HEK293T (cell line): Measurements from ENCODE around the gene FBXL2.

ENCODE experiments used
- ARNT ChIP-seq: fragments of 450-650 bp; IDR thresholded peaks from 2 replicates; pipeline ENCODE4 v1.6.1; 2017; ENCODE audit warnings: mild to moderate bottlenecking
- BHLHE40 ChIP-seq: fragments of 450-650 bp; IDR thresholded peaks from 2 replicates; pipeline ENCODE4 v1.6.1; 2016; ENCODE audit warnings: mild to moderate bottlenecking, moderate library complexity, borderline replicate concordance
- ELF4 ChIP-seq: fragments of 450-650 bp; IDR thresholded peaks from 2 replicates; pipeline ENCODE4 v1.6.1; 2017; ENCODE audit warnings: antibody characterized with exemption
- FOXA1 ChIP-seq: fragments of 450-650 bp; IDR thresholded peaks from 2 replicates; pipeline ENCODE4 v1.6.1; 2016; ENCODE audit warnings: mild to moderate bottlenecking
- FOXK2 ChIP-seq: fragments of 450-650 bp; IDR thresholded peaks from 2 replicates; pipeline ENCODE4 v1.6.1; 2016; ENCODE audit warnings: mild to moderate bottlenecking
- FOXM1 ChIP-seq: fragments of 450-650 bp; IDR thresholded peaks from 2 replicates; pipeline ENCODE4 v1.6.1; 2017; ENCODE audit warnings: mild to moderate bottlenecking, borderline replicate concordance
- L3MBTL2 ChIP-seq: fragments of 450-650 bp; conservative IDR thresholded peaks from 2 replicates; pipeline ENCODE4 v1.6.1; 2016; ENCODE audit warnings: mild to moderate bottlenecking
- LEF1 ChIP-seq: fragments of 450-650 bp; IDR thresholded peaks from 2 replicates; pipeline ENCODE4 v1.6.1; 2017; ENCODE audit warnings: mild to moderate bottlenecking, borderline replicate concordance
- NFRKB ChIP-seq: fragments of 450-650 bp; IDR thresholded peaks from 2 replicates; pipeline ENCODE4 v1.6.1; 2016; ENCODE audit warnings: mild to moderate bottlenecking, moderate library complexity
- SP1 ChIP-seq: fragments of 450-650 bp; IDR thresholded peaks from 2 replicates; pipeline ENCODE4 v1.6.1; 2017
- SUZ12 ChIP-seq: fragments of 450-650 bp; IDR thresholded peaks from 2 replicates; pipeline ENCODE4 v1.6.1; 2016; ENCODE audit warnings: mild to moderate bottlenecking
- TARDBP ChIP-seq: fragments of 450-650 bp; IDR thresholded peaks from 2 replicates; pipeline ENCODE4 v1.6.1; 2016
- ZNF384 ChIP-seq: fragments of 450-650 bp; IDR thresholded peaks from 2 replicates; pipeline ENCODE4 v1.6.1; 2016
- TF ChIP-seq, protein P1 (sequence below): fragments of 450-650 bp; IDR thresholded peaks from 2 replicates; pipeline ENCODE4 v1.6.1; 2016

DNA sequence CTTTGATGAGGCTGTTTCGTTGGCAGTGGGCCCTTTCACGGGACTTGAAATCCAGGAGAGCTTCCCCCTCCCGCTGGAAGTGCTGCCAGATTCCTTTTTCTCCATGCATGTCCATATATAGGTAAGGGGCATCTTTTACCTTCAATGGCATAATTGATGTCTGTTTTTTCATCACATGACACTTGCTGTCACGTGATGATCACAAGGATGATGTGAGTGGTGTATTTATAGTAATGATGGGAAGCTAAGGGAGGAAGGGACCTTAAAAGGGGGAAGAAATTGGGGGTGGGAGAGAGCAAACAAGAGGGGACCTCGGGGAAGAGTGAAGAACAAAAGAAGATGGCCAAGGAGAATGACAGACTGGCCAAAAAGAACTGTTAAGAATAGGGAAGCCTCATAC lies 47.3 kb upstream of the FBXL2 start:
- TF ChIP-seq FOXA1 (no peak), FOXK2 (no peak), SUZ12 (no peak), BHLHE40 (no peak), FOXM1 (no peak), TARDBP (no peak), SP1 (no peak), L3MBTL2 (no peak), ZNF384 (no peak), LEF1 (no peak), ARNT (no peak), NFRKB (no peak), ELF4 (no peak)
- TF ChIP-seq, protein P1, sequence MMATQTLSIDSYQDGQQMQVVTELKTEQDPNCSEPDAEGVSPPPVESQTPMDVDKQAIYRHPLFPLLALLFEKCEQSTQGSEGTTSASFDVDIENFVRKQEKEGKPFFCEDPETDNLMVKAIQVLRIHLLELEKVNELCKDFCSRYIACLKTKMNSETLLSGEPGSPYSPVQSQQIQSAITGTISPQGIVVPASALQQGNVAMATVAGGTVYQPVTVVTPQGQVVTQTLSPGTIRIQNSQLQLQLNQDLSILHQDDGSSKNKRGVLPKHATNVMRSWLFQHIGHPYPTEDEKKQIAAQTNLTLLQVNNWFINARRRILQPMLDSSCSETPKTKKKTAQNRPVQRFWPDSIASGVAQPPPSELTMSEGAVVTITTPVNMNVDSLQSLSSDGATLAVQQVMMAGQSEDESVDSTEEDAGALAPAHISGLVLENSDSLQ = no peak
